Gastroesophageal sphincter (tissue), 3 donors: ENCODE data around the gene KIF1C.

ENCODE experiments used
- EP300 ChIP-seq: sonication (generic); formaldehyde crosslinking; IDR thresholded peaks from one replicate; pipeline ENCODE4 v1.6.1; 2017; ENCODE audit warnings: antibody characterized with exemption, mild to moderate bottlenecking
- POLR2A ChIP-seq, 2 donors: fragments of 450-650 bp; IDR thresholded peaks; one replicate each; pipeline ENCODE4 v1.6.1; 2017; ENCODE audit warnings: antibody characterized with exemption in 2 of 2, mild to moderate bottlenecking in 2 of 2, moderate library complexity in 1 of 2
- POLR2AphosphoS5 ChIP-seq: sonication (generic); formaldehyde crosslinking; IDR thresholded peaks from one replicate; pipeline ENCODE4 v1.6.1; 2017; ENCODE audit warnings: antibody characterized with exemption
- TF ChIP-seq, protein P1 (sequence below), 4 experiments: fragments of 200-600 bp in 2 of 4; fragments of 450-650 bp in 2 of 4; sonication (generic) in 1 of 4; IDR thresholded peaks; one replicate each; pipeline ENCODE4 v1.5.1; 2017 to 2019; ENCODE audit warnings: antibody characterized with exemption in 4 of 4, mild to moderate bottlenecking in 2 of 4, moderate library complexity in 2 of 4

DNA sequence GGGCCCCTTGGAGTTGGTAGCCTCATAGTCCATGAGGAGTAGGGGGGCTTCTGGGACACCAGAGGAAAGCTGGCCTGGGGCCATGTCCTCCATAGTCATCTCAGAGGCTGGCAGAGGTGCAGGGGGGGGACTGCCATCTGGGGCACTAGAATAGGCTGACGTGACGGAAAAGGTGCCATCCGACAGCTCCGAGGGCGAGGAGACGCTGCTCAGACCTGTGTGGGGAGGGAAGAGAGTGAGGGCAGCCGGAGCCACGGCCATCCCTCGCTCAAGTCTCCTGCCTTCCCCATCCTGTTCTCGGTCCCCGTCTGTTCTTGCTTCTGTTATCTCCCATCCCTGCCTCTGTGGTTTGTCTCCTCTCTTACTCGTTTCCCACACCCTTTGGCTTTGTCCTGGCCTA lies 25.4 kb upstream of the KIF1C start:
- TF ChIP-seq, protein P1, sequence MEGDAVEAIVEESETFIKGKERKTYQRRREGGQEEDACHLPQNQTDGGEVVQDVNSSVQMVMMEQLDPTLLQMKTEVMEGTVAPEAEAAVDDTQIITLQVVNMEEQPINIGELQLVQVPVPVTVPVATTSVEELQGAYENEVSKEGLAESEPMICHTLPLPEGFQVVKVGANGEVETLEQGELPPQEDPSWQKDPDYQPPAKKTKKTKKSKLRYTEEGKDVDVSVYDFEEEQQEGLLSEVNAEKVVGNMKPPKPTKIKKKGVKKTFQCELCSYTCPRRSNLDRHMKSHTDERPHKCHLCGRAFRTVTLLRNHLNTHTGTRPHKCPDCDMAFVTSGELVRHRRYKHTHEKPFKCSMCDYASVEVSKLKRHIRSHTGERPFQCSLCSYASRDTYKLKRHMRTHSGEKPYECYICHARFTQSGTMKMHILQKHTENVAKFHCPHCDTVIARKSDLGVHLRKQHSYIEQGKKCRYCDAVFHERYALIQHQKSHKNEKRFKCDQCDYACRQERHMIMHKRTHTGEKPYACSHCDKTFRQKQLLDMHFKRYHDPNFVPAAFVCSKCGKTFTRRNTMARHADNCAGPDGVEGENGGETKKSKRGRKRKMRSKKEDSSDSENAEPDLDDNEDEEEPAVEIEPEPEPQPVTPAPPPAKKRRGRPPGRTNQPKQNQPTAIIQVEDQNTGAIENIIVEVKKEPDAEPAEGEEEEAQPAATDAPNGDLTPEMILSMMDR (IDR thresholded peaks at IDR 0.05) = no peak
- no peak for TF ChIP-seq POLR2A (IDR thresholded peaks at IDR 0.05)
- TF ChIP-seq EP300 = no peak
- TF ChIP-seq POLR2AphosphoS5 = no peak
